ENCODE measurements around the gene OTUD7B.

The OTUD7B gene

DNA sequence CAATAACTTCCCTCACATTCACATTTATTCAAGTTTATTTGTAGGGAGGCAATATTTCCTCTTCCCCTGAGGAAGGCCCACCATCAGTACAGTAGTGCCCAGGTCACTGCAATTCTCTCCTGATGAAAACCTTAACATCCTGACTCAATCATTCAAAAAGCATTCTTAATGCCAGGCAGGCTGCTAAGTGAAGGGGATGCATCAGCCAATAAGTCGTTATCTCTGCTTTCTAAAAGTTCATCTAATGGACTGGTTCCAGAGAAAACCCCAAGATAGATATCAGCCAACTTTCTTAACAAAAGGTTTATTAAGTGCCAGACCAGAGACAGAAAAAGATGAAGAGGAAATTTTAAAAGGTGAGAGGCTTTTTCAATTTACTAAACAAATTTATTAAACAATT, 17.3 kb downstream of the OTUD7B start:
- Histone ChIP-seq H3K4me3 (ENCODE audit: low read length) (no peak overlapping the region), H3K27me3 (replicated peaks; ENCODE audit: insufficient read depth, low read length) (0 out of 2 replicates have a peak, but pooled peaks cover 10% of the 10 kb centered on the region), H3K4me2 (ENCODE audit: low read depth, low read length) (no peak overlapping the region), H3K9ac (ENCODE audit: low read length) (no peak overlapping the region), H3K9me2 (replicated peaks; ENCODE audit: insufficient read depth, low read length) (no peaks in the 10 kb centered on the region), H3K9me3 (replicated peaks; ENCODE audit: insufficient read depth, low read length) (no peaks in the 10 kb centered on the region), H3K27ac (ENCODE audit: low read length) (no peak overlapping the region), H3K36me3 (replicated peaks; ENCODE audit: insufficient read depth, low read length) (no peaks in the 10 kb centered on the region), H2AFZ (ENCODE audit: low read length) (no peak overlapping the region), H3K79me2 (ENCODE audit: low read length) (peaks cover 45% of the 10 kb centered on the region), H3K4me1 (ENCODE audit: low read length) (peaks cover 22% of the 10 kb centered on the region), H4K20me1 (ENCODE audit: insufficient read depth, low read length) (0 out of 2 replicates have a peak, but pooled peaks cover 5% of the 10 kb centered on the region), H3F3A (ENCODE audit: insufficient read depth, low read length) (peaks cover 12% of the 10 kb centered on the region)
- no peak for DNase-seq
- TF ChIP-seq EZH2phosphoT487 (IDR thresholded peaks at IDR 0.05; ENCODE audit: low read length) (no peak), EZH2 (optimal IDR thresholded peaks at IDR 0.05; ENCODE audit: low read depth, low read length) (no peak)
- TF ChIP-seq, protein P1, sequence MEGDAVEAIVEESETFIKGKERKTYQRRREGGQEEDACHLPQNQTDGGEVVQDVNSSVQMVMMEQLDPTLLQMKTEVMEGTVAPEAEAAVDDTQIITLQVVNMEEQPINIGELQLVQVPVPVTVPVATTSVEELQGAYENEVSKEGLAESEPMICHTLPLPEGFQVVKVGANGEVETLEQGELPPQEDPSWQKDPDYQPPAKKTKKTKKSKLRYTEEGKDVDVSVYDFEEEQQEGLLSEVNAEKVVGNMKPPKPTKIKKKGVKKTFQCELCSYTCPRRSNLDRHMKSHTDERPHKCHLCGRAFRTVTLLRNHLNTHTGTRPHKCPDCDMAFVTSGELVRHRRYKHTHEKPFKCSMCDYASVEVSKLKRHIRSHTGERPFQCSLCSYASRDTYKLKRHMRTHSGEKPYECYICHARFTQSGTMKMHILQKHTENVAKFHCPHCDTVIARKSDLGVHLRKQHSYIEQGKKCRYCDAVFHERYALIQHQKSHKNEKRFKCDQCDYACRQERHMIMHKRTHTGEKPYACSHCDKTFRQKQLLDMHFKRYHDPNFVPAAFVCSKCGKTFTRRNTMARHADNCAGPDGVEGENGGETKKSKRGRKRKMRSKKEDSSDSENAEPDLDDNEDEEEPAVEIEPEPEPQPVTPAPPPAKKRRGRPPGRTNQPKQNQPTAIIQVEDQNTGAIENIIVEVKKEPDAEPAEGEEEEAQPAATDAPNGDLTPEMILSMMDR (IDR thresholded peaks at IDR 0.05; ENCODE audit: low read length) = no peak

DNA sequence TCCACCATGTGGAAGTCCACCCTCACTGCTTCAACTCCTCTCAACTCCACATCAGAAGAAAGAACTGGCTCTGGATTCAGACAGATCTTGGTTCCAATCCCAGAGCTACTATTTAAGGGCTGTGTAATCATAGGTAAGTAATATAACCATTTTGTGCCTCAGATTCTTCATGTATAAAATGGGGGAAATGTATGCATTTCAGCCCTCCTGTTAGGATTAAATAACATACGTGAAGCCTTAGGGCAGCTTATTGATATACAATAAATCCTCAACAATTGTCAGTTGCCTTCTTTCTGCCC, 23.3 kb downstream of the OTUD7B start:
- DNase-seq = no peak
- Histone ChIP-seq H3K4me2 (ENCODE audit: low read depth, low read length) (no peak overlapping the region), H3K79me2 (ENCODE audit: low read length) (peaks cover 17% of the 10 kb centered on the region; the same call in 1 of the 2 replicates), H3K4me3 (ENCODE audit: low read length) (no peak overlapping the region), H2AFZ (ENCODE audit: low read length) (no peak overlapping the region), H3K9me2 (replicated peaks; ENCODE audit: insufficient read depth, low read length) (no peaks in the 10 kb centered on the region), H3K36me3 (replicated peaks; ENCODE audit: insufficient read depth, low read length) (no peaks in the 10 kb centered on the region), H3K4me1 (ENCODE audit: low read length) (no peaks in the 10 kb centered on the region), H3K27ac (ENCODE audit: low read length) (no peak overlapping the region), H3K9me3 (replicated peaks; ENCODE audit: insufficient read depth, low read length) (no peaks in the 10 kb centered on the region), H3F3A (ENCODE audit: insufficient read depth, low read length) (no peaks in the 10 kb centered on the region), H4K20me1 (ENCODE audit: insufficient read depth, low read length) (no peaks in the 10 kb centered on the region), H3K9ac (ENCODE audit: low read length) (no peak overlapping the region), H3K27me3 (replicated peaks; ENCODE audit: insufficient read depth, low read length) (no peaks in the 10 kb centered on the region)
- no peak for TF ChIP-seq EZH2phosphoT487 (IDR thresholded peaks at IDR 0.05; ENCODE audit: low read length)
- TF ChIP-seq, protein P1 (IDR thresholded peaks at IDR 0.05; ENCODE audit: low read length) = no peak
- no peak for TF ChIP-seq EZH2 (optimal IDR thresholded peaks at IDR 0.05; ENCODE audit: low read depth, low read length)

DNA sequence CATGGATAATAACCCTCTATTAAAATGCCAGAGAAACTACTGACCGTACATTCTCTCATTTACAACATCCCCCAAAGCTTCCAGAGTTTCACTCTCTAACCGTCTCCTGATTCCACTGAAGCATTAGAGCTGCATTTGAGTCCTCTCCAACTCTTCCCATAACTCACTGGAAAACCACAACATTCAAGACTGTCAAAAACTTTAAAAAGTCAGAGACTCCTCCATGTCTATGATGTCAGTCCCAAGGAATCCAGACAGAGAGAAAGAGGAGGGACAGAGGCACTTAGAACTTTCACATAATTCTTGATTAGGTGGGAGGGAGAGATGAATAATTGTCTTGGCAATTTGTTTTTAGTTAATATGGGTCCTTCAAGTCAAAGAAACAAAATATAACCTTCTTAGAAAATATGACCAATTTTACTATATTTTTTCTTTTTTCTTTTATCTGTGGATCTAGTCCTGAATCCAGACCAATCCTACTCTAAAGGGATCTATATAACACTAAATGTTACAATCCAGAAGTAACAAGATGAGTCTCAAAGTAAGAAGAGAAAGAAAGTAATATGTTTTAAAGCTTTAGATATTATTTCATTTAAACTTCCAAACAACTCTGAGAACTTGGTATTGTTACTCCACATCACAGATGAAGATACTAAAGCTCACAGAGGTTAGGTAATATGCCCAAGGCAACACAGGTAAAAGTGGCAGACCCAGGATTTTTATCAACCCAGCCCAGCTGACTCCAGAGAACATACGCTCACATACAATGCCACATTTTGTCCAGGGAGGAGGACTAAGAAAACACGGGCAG, 23.8 kb downstream of the OTUD7B start:
- no peaks in the 10 kb centered on the region for H3K36me3 ChIP-seq (replicated peaks; ENCODE audit: insufficient read depth, low read length)
- H3K4me3 ChIP-seq (ENCODE audit: low read length) = no peak overlapping the region
- no peak overlapping the region for H3K9ac ChIP-seq (ENCODE audit: low read length)
- TF ChIP-seq, protein P1 (IDR thresholded peaks at IDR 0.05; ENCODE audit: low read length) = no peak
- no peak for TF ChIP-seq EZH2phosphoT487 (IDR thresholded peaks at IDR 0.05; ENCODE audit: low read length)
- no peak for TF ChIP-seq EZH2 (optimal IDR thresholded peaks at IDR 0.05; ENCODE audit: low read depth, low read length)
- no peak overlapping the region for H2AFZ ChIP-seq (ENCODE audit: low read length)
- H3K4me2 ChIP-seq (ENCODE audit: low read depth, low read length) = no peak overlapping the region
- H3F3A ChIP-seq (ENCODE audit: insufficient read depth, low read length) = no peaks in the 10 kb centered on the region
- no peaks in the 10 kb centered on the region for H3K27me3 ChIP-seq (replicated peaks; ENCODE audit: insufficient read depth, low read length)
- H3K4me1 ChIP-seq (ENCODE audit: low read length) = no peaks in the 10 kb centered on the region
- H4K20me1 ChIP-seq (ENCODE audit: insufficient read depth, low read length) = no peaks in the 10 kb centered on the region
- no peak for DNase-seq
- H3K79me2 ChIP-seq (ENCODE audit: low read length) = peaks cover 16% of the 10 kb centered on the region; the same call in 1 of the 2 replicates
- no peaks in the 10 kb centered on the region for H3K9me3 ChIP-seq (replicated peaks; ENCODE audit: insufficient read depth, low read length)
- H3K9me2 ChIP-seq (replicated peaks; ENCODE audit: insufficient read depth, low read length) = no peaks in the 10 kb centered on the region
- H3K27ac ChIP-seq (ENCODE audit: low read length) = no peak overlapping the region
